SKM-1 treated with dmso at 0.1 percent for 144 hours (cell line): ENCODE measurements around the gene B3GAT1.

ENCODE experiments used
- DNase-seq: peaks from one replicate; lab custom pipeline; 2025; ENCODE audit not compliant: unreplicated experiment; lab: John Stamatoyannopoulos, UW

Gene B3GAT1

GRCh38 chr11:134393638-134394037, 18.4 kb downstream of the B3GAT1 start:
- no peak for DNase-seq

DNA sequence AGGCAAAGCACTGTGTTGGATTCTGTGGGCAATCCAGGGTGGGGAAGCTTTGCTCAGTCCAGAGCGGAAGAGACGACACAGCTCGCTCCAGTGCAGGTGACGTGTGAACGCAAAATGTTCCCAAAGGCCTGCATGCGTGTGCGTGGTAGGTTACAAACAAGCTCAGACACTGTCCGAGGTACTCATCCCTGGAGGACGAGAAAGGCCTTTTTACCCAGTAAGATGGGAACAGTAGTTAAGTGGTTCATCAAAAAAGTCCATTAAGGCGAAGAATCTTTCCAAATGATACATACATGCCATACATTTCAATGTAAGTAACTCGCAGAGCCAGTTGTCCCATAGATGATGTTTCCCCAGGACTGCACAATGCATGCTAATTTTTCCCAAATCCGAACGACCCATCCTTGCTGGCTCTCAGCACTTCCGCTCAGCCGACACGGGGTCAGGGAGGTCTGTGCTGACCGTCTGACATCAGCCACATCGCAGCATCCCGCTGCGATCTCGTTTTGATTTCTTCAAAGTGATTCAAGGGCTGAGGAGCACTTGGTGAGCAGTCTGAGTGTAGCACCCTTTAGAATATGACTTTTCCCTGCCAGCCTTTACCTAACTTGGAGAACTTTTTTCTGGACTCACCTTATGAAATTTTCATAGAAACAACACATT, 19.0 kb downstream of the B3GAT1 start:
- DNase-seq: no peak

- no peak for DNase-seq
These were observed 20.4 kb downstream of the B3GAT1 start for GRCh38 chr11:134391656-134392055.

DNA sequence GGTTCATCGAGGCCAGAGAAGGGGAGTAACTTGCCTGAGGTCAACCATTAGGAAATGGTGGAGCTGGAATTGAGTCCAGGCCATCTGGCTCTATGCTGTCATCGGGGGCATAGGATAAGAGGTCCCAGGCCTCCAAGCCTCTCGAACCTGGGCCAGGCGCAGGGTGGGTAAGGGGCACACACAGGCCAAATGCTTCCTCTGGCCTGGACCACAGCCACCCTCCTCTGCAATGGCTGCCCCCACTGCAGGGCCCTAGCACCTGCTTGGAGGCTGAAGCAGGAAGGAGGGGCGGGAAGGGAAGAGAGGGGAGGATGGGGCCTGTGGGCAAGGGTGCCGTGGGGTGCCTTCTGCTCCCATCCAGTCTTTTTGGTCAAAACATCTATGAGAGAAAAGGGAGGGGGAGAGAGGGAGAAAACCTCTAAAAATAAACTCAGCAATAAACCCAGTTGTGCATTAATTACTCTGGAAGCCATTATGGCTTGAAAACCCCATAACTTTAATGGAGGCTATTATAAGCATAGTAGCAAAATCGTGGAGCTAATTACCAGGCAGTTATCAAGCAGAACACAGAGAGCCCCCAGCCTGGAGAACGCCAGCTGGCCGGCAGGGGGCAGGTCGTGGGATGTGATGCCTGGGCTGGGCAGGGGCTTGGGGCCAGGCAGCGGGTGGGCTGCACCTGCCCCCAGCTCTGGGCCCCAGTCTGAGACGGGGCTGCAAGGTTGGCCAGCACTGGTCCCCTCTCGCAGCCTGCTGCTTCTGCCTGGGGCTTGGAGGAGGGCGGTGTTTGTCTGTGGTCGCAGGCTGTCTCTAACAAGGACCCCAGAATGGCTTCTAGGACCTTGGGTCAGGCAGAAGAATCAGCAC, 21.1 kb downstream of the B3GAT1 start:
- no peak for DNase-seq

DNA sequence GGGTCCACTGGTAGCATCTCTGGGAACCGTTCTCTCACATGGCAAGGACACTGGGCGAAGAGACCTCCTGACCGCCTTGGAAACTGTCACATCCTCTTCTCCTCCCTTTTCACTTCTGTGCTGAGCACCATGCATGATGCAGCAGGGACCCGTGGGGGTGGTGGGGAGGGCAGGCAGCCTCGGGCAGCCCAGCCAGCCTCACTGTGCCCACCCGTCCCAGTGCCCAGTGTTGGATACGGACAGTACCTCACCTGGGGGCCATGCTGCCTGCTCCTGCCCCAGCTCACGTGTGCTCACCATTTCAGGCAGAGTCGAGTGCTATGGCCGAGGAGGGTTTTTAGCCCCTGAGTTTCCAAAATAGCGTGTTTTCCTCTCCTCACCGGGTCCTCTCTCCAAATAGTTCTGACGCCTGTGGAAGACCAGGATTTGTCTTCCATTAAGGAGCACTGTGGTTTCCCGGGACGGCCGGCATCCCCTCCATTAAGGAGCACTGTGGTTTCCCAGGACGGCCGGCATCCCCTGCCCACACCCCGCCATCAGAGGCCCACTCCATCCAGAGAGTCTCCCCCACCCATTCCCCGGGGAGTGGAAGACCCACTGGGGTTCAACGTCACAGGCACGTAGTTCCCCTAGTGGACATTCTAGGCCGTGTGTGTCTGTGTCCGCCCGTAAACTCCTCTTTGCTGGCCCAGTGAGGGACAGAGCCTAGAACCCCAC, 22.4 kb downstream of the B3GAT1 start:
- DNase-seq: no peak

DNA sequence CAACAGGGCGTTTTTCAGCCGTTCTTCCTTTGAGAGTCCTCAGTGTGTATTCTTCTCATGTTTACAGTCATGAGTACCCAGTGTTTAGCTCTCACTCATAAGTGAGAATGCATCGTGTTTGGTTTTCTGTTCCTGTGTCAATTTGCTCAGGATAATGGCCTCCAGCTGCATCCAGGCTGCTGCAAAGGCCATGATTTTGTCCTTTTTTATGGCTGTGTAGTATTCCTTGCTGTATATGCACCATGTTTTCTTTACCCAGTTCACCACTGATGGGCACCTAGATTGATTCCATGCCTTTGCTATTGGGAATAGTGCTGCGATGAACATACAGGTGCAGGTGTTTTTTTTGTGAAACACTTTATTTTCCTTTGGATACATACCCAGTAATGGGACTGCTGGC, 23.5 kb downstream of the B3GAT1 start:
- DNase-seq: no peak

GRCh38 chr11:134387501-134387900, 24.5 kb downstream of the B3GAT1 start:
- no peak for DNase-seq

- DNase-seq: no peak
These were observed 25.1 kb downstream of the B3GAT1 start for GRCh38 chr11:134386945-134387344.

- no peak for DNase-seq
These were observed 26.1 kb downstream of the B3GAT1 start for GRCh38 chr11:134385774-134386565.

GRCh38 chr11:134385171-134385570, 26.9 kb downstream of the B3GAT1 start:
- DNase-seq: no peak

- DNase-seq: no peak
These were observed 27.6 kb downstream of the B3GAT1 start for GRCh38 chr11:134384406-134384805.

GRCh38 chr11:134383576-134384221, 28.3 kb downstream of the B3GAT1 start:
- DNase-seq: no peak

GRCh38 chr11:134382830-134383229, 29.2 kb downstream of the B3GAT1 start:
- no peak for DNase-seq

DNA sequence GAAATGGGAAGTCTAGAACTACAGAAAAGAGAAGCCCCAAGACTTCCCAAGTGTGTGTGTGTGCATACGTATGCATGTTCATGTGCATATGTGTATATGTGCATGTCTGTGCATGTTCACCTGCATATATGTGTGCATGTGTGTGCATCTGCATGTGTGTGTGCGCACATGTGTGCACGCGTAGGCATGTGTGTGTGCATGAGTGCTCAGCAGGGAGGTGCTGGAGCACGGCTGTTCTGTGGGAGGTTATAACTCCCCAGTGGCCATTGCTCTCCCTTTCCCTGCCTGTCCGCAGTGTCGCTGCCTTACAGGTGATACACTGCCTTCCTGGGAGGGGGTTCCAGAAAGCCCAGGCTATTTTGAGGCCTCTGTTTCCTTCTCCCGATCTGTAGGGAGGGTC, 29.8 kb downstream of the B3GAT1 start:
- no peak for DNase-seq

DNA sequence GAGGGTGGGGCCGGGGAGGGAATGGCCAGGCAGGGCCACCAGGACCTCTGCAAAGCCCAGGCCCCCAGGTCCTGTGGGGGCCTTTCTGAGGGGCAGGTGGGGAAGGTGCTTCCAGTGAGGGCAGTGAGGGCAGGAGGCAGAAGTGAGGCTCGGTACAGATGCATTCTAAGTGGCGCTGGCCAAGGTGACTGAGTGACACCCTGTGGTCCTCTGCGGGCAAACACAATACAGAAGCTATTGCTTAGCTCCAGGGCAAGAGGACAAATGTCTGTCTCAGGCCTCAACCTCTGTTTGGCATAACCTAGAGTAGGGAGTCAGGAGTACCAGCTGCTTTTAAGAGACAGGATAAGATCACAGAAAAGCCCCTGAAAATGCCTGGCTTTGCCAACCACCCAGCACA, 31.3 kb downstream of the B3GAT1 start:
- no peak for DNase-seq

DNA sequence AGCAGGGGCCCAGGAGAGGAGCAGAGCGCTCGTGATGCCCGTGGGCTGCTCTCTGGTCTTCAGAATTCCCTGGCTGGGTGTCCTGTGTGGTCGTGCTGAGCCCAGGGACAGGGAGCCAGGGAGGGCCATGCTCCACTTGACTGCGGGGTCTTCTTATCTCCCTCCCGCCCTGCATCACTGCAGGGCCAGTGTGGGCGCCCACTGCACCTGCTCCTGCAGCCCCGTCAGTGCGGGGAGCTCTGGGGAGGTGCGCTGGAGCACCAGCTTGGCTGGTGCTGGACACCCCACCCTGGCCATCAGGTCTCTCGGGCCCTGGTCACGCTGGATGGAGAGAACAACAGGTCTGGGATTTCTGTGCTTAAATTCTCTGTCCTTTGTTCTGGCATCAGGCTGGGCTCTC, 31.8 kb downstream of the B3GAT1 start:
- no peak for DNase-seq

DNA sequence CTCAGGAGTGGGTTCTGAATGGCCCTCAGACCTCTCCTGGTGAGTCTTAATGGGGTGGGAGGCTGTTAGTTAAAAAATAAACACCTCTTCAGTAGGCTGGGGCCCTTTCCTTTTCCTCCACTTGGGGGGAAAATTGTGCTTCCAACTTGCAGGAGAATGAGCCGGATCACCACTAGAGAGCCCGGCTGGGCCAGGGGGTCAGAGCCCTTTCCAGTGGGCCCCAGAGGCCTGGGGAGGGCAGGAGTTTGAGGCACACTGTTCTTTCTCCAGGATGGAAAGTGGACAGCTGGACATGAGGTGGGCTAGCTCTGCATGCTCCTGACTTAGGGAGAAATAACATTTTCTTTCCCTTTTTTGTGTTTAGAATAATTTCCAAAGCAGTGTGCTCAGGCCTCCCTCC, 32.8 kb downstream of the B3GAT1 start:
- DNase-seq: no peak

- no peak for DNase-seq
These were observed 34.2 kb downstream of the B3GAT1 start for GRCh38 chr11:134377876-134378275.

- DNase-seq: no peak
These were observed 35.7 kb downstream of the B3GAT1 start for GRCh38 chr11:134376150-134376921.
